HG03342 (cell line): ENCODE data around the gene CD81.
"Not testable (repeated sequence)": the region's sequence is repeated elsewhere in the genome, so short reads cannot be mapped to it uniquely, and the experiment has no call there.

Experiments
- ATAC-seq: cut with Tn5 transposase; IDR thresholded peaks from one replicate; pipeline ENCODE4 v1.9.1; 2021; ENCODE audit warnings: mild to moderate bottlenecking, moderate library complexity; ENCODE audit not compliant: unreplicated experiment

Gene CD81

GRCh38 chr11:2355000-2355644 lies 22.0 kb upstream of the CD81 start:
- ATAC-seq = no peak

GRCh38 chr11:2357246-2357645 lies 19.9 kb upstream of the CD81 start:
- ATAC-seq = no peak

GRCh38 chr11:2357651-2358050 lies 19.5 kb upstream of the CD81 start:
- ATAC-seq = not testable (repeated sequence)

- no peak for ATAC-seq
These were observed 18.2 kb upstream of the CD81 start for GRCh38 chr11:2358754-2359442.

GRCh38 chr11:2359557-2359956 lies 17.6 kb upstream of the CD81 start:
- ATAC-seq = no peak

- ATAC-seq = no peak
These were observed 16.9 kb upstream of the CD81 start for GRCh38 chr11:2360081-2360642.

- ATAC-seq = no peak
These were observed 15.5 kb upstream of the CD81 start for GRCh38 chr11:2361565-2361964.

GRCh38 chr11:2362414-2362813 lies 14.7 kb upstream of the CD81 start:
- ATAC-seq = no peak

GRCh38 chr11:2363130-2363529 lies 14.0 kb upstream of the CD81 start:
- no peak for ATAC-seq

GRCh38 chr11:2363577-2364370 lies 13.3 kb upstream of the CD81 start:
- ATAC-seq = no peak

- ATAC-seq = not testable (repeated sequence)
These were observed 12.7 kb upstream of the CD81 start for GRCh38 chr11:2364386-2364785.

- no peak for ATAC-seq
These were observed 11.4 kb upstream of the CD81 start for GRCh38 chr11:2365571-2366210.

GRCh38 chr11:2366276-2366675 lies 10.8 kb upstream of the CD81 start:
- no peak for ATAC-seq

- ATAC-seq = no peak
These were observed 10.4 kb upstream of the CD81 start for GRCh38 chr11:2366733-2367132.

- ATAC-seq = no peak
These were observed 9.6 kb upstream of the CD81 start for GRCh38 chr11:2367266-2368160.

- no peak for ATAC-seq
These were observed 8.8 kb upstream of the CD81 start for GRCh38 chr11:2368178-2368850.

GRCh38 chr11:2368851-2369180 lies 8.3 kb upstream of the CD81 start:
- no peak for ATAC-seq

GRCh38 chr11:2369320-2369719 lies 7.8 kb upstream of the CD81 start:
- no peak for ATAC-seq

GRCh38 chr11:2369896-2370295 lies 7.2 kb upstream of the CD81 start:
- ATAC-seq = no peak
